COR-L47 (cell line): ENCODE data around the gene PLA1A.
"Not testable (repeated sequence)": the region's sequence is repeated elsewhere in the genome, so short reads cannot be mapped to it uniquely, and the experiment has no call there.

Source experiments
- DNase-seq: peaks from one replicate; lab custom pipeline; 2025; lab: John Stamatoyannopoulos, UW

PLA1A gene

DNA sequence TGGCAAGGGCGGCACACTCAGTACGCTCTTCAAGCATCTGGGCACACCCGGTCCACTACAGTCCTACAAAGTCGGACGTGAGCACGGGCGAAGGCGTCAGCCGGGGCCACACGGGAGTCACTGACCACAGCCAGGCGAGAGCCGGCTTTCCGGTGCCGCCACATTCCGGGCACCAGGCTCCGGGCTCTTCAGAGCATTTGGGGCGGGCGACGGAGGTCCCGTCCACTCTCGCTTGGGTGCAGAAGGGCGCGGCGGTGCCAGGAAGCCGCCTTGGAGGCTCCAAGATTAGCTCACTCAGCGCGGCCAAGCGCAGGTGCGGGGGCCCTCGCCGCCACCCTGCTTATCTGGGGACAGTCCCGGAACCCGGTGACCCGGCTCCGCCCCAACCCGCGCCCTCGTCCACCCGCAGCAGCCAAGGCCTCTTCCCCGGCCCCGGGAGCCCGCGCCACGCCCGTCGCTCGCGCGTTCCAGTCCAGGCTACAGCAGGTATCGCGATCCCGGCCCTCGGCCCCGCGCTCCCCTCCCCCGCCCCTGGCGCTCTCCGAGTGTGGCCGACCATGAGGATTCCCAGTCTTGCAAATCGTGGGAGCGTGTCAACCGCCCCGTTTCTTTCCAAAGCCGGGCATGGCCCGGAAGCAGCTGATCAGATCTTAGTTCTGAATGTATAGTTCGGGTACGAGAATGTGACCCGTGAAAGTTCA lies 18.2 kb upstream of the PLA1A start, which contains the start of gene ADPRH:
TSS of gene ADPRH (plus strand) at position 127 of the 701 bp plus-strand sequence. CDS start 2,678 bp downstream, outside the sequence.
- DNase-seq = no peak

- no peak for DNase-seq
Observed at GRCh38 chr3:119580067-119580760, 17.5 kb upstream of the PLA1A start.

DNA sequence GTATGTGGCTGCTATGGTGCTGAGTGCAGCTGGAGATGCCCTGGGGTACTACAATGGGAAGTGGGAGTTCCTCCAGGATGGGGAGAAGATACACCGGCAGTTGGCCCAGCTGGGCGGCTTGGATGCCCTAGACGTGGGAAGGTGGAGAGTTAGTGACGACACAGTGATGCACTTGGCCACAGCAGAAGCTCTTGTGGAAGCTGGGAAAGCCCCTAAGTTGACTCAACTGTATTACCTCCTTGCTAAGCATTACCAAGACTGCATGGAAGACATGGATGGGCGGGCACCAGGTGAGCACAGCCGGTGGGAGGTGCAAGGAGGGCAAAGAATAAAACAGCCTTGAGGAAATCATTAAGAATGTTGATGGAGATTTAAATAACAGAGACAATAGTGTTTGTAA lies 15.5 kb upstream of the PLA1A start:
- no peak for DNase-seq

- no peak for DNase-seq
Observed at GRCh38 chr3:119585208-119585607, 12.5 kb upstream of the PLA1A start.

- no peak for DNase-seq
Observed at GRCh38 chr3:119585856-119586570, 11.7 kb upstream of the PLA1A start.

GRCh38 chr3:119586733-119587172 lies 10.9 kb upstream of the PLA1A start:
- DNase-seq = no peak

DNA sequence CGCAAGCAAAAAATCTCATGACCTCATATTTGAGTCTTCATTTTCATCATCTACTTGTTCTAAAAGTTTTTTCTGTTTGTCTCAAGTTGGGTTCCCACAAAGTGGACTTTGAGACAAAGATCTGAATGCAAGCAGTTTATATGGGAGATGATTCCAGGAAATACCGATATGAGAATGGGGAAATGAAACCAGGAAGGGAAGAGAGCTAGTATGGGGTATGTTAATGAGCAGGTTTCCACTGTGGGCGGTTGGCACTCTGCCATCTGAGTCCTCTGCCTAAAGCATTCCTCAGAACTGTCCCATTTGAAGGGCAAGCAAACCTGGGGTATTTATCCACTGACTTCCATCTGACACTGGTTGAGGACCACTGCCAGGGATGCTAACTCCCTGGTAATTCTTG lies 9.6 kb upstream of the PLA1A start:
- DNase-seq = peak; percentile 27

- DNase-seq = no peak
Observed at GRCh38 chr3:119589102-119589773, 8.4 kb upstream of the PLA1A start.

GRCh38 chr3:119590706-119591105 lies 7.0 kb upstream of the PLA1A start:
- no peak for DNase-seq

DNA sequence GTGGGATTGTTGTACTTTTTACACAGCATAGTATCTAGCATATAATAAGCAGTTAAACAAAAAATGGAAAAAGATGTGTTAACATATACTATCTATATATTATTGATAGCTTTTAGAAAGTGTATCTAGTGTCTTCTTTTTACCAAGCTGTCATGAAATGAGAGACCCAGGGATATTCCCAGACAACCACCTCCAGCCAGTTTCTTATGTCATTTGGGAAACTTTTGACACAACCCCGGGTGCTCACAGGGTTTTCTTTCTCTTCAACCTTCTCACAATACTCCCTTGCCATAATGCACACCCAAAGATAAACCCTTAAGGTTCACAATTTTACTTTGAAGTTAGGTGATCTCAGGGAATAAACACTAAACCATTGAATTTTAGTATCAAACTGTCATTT lies 4.8 kb upstream of the PLA1A start:
- DNase-seq = no peak

GRCh38 chr3:119594066-119594465 lies 3.6 kb upstream of the PLA1A start:
- DNase-seq = no peak

- not testable (repeated sequence) for DNase-seq
Observed at GRCh38 chr3:119594929-119595328, 2.8 kb upstream of the PLA1A start.

DNA sequence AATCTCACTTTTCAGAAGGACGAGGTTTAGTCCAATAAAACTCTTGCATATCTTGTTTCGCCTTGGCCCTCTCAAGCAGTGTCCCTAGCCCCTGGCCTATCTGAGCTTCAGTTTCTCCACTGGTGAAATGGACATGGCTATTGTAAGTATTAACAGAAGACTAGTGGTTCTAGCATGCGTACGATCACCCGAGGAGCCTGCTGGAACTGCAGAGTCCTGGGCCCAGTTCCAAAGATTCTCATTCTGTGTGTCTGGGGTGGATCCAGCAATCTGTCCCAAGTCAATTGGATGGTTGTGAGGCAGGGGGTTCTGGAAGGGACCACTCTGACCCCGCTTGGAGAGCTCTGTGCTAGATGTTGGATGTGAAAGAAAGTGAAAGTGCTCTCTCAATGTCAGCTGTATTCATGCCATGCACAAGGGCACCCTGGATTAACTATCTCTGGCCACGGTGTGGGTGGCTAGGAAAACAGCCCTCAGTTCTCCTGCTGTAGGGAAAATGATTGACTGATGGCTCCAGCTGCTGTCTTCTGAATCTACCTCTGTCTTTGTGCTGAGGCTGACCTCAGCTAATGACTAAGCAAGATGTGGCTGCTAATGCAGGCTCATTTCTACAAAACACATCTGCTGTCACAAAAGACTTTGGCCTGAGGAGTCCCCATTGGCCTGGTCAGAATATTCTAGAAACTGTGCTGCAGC lies 1.9 kb upstream of the PLA1A start:
- no peak for DNase-seq

DNA sequence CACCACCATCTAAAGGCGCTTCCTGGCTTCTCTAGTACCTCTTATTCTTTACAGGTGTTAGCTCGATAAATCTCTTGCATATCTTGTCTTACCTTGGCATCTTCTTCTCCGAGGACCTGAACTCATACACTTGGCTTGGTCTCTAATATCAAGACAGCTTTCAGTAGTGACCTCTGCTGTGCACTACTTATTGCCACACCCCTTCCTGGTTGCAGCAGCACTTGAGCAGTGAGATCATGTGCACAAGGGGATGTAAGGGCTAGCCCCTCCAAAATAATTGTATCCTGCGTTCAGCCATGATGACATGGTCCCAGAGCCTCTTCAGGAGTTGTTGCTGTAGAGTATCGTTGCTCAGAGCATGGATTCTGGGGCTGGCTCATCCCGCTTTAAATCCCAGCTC lies 1.3 kb upstream of the PLA1A start:
- no peak for DNase-seq

DNA sequence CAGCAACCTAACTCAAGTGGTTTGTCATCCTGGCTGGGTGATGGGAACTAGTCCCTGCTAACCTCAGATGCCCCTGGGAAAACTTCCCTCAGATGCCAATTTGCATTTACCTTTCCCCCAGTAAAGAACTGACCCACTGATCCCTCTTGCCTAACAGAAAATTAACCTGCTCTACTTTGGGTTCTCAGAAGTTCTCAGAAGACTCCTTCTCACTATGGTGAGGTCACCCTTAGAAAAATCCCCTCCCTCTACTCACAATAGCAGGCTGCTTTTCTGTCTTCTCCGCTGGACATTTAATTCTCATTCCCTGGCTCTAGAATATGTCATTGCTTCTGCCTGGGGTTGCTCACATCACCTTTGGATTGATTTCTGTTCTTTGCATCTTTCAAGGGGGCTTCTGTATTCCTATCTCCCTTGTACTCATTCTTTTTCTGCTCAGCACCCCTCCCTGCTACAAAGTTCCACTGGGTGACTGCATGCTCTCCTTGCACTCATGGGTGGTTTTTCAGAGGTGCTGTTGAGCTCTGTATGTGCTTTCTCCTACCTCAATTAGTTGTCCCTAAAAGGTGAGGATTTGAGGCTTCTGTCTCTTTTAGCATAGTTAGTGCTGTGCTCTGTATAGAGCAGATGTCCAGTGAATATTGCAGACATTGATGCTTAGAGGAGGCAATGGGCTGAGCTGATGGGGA lies 869 bp downstream of the PLA1A start:
- DNase-seq = no peak

GRCh38 chr3:119599558-119600174 lies 2.0 kb downstream of the PLA1A start:
- DNase-seq = no peak

DNA sequence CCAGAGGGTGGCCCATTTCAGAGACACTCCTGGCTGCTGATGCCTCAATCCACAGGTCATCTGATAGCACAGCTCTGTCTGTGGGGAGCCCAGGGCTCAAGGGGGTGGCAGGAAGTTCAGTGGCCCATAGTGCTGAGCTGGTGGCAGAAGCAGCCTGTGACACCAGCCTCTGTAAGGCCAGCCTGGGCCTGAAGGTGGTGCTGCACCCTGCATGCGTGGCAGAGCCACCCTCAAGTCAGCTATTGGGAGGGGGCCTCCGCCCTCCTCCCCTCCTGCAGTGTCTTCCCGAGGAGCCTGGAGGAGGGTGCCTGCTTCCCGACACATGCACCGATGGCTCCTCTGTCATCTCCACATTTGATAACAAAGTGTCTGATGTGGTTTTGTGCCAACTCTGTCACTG lies 3.0 kb downstream of the PLA1A start:
- DNase-seq = no peak

DNA sequence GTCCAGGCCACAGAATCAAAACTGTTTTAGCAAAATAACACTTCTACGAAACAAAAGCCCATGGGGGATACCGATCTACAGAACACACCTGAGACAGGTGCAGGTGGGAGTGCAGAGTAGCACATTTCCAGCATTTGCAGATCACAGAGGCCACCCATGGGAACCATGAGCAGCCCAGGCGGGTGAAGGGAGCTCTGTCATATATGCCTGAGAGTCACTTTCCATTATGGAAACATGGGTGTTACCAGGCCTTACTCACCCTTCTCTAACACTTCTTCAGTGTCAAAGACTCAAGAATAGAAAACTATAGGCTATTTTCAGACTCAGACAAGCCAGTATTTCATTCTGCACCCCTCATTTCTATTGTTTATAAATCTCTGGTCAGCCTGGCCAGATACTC lies 3.5 kb downstream of the PLA1A start:
- no peak for DNase-seq

DNA sequence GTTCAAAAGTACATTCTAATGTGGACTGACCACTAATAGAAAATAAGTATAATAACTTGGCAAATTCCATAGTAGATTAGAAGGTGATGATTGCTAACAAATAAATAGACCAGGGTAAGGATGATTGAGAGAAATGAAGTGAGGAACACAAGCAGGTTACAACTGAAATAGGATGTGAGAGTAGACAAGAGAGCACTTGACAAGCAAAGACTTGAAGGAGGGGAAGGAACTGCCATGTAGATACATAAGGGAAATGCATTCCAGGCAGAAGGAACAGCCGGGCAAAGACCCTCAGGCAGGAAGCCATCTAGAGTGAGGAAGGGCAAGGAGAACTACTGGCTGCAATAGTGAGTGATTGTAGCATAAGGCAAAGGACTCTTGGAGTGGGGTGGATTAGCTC lies 5.0 kb downstream of the PLA1A start:
- DNase-seq = no peak

DNA sequence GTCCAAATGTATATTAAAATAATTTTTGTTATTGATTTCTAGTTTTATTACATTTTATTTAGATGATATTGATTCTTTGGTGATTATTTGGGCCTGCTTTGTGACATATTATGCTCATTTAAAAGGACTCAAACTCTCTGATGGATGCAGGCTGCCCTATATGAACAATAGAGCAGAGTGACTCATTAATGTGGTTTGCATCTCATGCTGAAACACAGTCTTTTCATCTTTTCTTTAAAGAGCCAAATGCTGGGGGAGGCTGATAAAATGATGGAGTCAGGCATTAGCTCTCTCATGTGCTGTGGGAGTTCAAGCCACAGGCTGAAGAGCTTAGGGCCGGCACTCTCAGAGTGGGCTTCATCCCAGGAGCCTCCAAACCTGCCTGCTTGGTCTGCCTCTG lies 7.2 kb downstream of the PLA1A start:
- no peak for DNase-seq
